ENCODE data around the gene UMODL1.
"Not testable (repeated sequence)": the region's sequence is repeated elsewhere in the genome, so short reads cannot be mapped to it uniquely, and the experiment has no call there.

The UMODL1 gene

DNA sequence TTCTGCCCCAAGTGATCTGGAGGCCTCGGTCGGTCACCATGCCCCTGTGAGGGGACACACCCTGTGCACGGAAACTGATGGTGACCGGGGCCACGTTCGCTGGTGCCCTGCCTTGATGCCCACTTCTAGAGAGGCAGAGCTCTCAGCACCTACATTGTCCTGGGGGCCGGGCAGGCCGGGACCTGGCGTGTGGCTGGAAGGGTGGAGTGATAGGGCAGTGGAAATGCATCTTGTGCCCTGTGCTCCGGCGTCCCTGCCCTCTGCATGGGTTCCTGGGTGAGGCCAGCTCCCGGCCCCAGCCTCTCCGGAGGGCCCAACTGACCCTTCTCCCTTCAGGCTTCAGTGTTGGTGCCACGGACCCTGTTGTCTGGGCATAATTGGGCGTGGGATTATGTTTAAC, 11.0 kb upstream of the UMODL1 start:
- no peak for DNase-seq

DNA sequence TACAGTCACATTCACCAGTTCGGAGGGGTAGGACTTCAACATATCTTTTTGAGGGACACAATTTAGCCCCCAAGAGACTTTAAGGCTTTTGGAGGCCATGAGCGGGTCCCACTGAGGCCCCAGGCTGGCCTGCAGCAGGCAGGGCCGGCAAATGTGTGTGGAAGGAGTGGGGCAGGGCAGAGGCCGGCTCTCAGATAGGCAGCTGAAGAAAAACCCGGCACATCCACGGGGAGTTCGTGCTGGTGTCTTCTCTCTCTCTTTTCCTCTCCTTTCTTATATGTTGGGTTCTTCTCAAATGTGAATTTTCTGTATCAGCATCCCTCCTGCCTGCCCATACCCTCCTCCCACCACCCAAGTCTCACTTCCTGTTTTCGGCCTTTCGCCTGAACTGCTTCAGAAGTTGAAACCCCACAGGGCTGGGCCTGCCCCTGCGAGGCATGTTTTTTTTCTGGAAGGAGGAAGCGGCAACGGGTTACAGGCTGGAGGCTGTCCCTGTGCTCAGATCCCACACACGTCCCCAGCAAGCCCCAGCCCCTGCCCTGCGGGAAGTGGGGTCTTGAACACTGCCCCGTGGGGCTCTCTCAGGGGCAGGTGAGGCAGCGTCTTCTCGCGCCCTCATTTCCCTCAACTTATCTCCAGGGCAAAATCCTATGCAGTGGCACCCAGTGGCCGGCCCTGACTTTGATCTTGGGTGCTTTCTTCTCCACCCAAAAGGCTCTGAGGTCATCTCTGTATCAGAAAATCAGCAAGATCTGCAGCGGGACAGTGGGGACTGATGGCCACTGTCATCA, 9.7 kb upstream of the UMODL1 start:
- DNase-seq = no peak

DNA sequence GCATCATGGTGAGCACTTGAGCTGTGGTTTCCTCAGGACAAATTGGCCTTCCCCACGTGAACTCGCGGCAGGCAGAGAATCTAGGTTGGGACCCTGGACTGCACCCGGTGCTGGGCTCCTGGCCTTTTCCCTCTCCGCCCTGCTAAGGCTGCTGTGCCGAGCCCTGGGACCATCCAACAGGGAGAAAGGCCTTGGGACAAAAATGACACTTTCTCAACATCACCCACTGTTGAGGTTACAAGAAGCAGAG, 9.2 kb upstream of the UMODL1 start:
- no peak for DNase-seq

DNA sequence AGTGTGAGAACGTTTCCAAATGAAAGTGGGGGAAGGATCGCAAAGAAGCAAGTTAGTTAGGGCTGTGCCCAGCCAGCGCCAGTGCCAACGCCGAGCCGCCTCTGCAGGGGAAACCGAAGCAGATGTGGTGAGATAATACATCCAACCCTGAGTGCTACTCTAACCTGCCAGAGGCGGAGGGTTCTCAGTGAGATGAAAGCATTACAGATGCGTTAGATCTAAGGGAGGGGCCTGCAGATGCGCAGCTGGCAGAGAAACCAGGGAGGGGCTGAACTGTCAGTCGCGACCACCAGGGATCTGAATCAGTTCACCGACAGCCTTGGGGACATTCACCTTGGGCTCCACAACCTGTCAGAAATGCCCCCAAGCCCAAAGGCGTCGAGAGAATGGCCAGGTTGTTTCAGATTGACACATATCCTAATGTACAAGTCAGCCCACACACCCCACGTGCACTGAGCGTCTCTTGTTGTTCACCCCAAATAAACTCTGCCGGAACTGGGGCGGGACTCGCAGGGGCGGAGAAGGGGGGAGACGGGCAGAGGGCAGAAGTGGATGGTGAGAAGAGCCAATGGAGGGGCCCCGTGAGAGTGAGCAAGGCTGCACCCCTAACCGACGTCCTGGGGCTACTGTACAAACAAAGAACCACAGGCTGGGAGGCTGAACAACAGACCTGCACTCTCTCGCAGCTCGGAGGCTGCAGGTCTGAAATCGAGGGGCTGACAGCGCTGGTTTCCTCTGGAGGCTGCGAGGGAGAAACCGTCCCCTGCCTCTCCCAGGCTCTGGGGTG, 8.7 kb upstream of the UMODL1 start:
- DNase-seq = no peak

DNA sequence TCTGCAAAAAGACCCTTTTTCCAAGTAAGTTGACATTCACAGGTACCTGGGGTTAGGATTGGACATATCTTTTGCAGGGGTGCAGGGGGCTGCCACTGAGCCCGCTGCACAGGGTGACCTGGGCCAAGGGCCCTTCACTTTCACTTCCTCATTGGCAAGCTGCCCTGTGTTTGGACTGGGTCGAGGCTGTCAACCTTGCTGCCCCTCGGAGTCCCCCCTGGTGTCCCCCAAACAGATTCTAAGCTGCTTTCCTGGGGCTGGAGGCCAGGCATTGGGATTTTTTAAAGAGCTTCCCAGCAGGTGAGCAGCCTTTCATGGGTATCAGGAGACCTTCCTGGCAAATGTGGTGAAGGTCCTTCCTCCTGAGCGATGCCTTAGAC, 7.9 kb upstream of the UMODL1 start:
- DNase-seq = peak; percentile 77

DNA sequence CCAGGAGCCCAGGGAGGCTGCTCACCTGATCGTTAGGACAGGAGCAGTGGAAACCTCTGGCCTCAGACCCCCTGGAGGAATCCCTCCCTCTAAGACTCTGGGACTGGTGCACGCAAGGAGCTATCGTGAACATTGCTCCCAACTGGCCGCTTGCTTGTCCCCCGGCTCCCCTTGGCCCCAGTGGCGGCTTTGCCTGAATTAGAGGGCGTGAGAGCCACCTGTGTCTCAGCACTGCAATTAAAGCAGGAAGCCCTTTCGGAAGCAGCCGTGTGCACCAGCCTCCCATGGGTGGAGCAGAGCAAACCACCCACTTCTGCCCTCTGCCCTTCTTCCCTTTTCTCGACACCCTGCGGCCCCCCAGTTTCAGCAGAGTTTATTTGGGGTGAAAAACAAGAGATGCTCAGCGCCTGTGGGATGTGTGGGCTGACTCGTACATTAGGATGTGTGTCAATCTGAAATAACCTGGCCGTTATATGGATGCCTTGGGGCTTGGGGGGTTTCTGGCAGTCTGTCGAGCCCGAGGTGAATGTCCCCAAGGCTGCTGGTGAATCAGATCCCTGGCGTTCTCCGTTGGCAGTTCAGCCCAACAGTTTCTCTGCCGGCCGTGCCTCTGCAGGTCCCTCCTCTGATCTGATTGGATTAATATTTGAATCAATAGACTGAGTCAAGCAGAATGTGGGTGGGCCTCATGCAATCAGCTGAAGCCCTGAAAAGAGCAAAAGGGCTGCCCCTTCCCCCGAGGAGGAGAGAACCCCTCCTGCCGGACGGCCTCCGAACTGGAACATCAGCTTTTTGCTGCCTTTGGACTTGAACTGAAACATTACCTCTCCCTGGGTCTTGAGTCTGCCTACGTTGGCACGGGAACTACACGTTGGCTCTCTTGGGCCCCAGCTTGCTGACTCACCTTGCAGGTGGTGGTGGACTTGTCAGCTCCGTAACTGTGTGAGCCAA, 7.3 kb upstream of the UMODL1 start:
- DNase-seq = peak; percentile 49

DNA sequence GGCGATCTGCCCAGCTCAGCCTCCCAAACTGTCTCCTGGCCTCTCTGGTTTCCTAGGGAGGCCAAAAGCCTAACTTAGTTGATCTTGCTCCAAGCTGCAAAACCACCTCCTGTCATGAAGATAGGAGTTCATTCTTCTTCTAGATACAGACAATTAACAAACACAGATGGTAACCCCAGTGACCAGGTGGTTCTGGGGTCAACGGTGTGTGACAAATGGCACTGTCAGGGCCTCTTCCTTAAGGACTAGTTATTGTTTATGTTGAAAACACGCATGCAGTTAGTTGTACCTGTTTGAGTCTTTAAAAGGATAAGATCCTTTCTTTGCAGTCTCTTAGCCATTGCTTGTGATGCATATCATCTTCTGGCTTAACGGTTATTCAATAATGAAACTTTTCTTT, 4.6 kb upstream of the UMODL1 start:
- DNase-seq = no peak

DNA sequence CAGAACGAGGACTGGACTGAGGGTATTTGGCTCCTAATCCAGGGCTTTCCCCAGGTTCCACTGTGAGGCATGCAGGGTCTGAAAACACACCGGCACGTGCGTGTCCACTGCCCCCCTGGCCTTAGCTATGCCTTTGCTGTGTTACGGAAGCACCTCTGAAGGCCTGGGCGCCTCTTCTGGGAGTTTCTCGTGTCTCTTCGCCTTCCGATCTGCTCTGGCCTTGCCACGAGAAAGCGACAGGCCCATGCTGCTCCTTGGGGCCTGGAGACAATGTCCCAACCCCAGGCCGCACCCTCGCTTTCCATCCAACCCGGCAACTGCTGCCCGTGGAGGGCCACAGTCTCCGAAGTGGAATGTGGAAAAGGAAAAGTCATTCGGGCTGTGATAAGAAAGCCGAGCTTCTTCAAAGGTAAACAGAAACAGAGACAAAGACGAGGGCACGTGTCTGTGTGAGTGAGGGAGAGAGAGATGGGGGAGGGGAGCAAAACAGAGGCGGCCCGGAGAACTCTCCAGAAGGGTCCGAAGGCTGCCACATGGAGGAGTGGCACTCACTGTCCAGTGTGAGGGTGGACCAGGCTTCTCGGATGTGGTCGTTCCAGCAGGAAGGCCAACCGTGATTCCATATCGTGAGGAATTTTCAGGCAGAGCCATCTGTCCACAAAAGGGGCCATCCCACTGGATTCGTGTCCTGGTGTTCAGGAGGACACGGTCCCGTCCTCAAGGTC, 3.4 kb upstream of the UMODL1 start:
- no peak for DNase-seq

DNA sequence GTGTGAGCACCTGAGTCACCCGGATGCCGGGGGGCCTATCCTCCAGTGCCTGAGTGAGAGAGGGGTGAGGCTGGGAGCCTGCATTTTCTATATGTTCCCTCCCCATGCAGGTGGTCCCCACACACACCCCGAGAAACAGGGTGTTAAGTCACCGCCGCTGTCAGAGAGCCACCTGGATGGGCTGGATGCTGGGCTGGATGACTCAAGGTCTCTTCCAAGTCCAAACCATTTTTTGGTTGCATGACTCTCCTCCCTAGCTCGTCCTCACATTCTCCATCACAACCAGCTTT, 2.9 kb upstream of the UMODL1 start:
- DNase-seq = no peak

DNA sequence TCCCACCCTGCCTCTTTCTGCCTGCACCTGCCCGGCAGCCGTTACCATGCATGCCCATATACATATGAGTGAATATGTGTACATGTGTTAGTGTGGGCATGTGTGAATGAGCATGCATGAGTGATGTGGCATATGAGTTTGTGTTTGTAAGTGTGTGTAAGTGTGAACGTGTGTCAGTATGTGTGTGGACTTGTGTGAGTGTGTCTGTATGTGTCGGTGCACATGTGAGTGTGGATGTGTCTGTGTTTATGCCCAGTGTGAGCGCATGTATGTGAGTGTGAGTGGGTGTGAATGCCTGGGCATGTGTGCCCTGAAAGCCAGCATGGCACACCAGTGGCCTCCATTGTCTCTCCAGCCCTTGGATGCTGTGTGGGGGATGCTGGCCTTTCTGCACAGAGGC, 2.5 kb upstream of the UMODL1 start:
- no peak for DNase-seq

DNA sequence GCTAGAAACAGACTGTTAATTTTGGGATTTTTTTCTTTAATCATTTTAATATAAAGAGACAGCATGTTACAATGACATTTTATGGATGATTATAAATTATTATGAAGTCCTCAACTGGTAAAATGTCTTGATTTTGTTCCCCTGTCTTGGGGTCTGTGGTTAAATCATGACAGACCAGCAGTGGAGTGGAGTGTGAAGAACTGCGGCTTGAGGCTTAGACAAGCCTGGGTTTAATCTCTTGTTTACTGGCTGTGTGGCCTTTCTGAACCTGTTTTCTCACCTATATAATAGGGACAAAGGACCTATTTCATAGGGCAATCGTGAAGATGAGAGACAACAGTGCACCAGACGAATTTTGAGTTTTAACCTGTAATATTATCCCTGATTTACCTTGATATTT, 1.8 kb upstream of the UMODL1 start:
- no peak for DNase-seq

DNA sequence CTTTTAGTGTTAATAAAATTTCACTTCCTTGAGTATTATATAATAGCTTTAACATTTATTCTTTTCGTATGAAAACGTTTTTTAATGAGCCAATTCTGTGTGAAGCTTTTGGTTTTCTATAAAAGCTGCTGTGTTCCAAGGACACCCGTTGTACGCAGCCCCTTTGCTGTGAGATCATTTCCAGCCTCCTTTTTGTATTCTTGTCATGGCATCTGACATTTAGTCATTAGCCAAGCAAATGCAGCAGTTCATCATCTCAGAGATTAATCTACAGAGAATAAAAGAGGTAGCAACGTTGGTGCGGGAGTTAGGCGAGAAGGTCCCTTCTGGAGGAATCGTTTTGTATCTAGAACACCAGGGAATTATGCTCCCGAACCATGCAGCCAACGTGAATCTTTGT, 1.3 kb upstream of the UMODL1 start:
- DNase-seq = no peak

DNA sequence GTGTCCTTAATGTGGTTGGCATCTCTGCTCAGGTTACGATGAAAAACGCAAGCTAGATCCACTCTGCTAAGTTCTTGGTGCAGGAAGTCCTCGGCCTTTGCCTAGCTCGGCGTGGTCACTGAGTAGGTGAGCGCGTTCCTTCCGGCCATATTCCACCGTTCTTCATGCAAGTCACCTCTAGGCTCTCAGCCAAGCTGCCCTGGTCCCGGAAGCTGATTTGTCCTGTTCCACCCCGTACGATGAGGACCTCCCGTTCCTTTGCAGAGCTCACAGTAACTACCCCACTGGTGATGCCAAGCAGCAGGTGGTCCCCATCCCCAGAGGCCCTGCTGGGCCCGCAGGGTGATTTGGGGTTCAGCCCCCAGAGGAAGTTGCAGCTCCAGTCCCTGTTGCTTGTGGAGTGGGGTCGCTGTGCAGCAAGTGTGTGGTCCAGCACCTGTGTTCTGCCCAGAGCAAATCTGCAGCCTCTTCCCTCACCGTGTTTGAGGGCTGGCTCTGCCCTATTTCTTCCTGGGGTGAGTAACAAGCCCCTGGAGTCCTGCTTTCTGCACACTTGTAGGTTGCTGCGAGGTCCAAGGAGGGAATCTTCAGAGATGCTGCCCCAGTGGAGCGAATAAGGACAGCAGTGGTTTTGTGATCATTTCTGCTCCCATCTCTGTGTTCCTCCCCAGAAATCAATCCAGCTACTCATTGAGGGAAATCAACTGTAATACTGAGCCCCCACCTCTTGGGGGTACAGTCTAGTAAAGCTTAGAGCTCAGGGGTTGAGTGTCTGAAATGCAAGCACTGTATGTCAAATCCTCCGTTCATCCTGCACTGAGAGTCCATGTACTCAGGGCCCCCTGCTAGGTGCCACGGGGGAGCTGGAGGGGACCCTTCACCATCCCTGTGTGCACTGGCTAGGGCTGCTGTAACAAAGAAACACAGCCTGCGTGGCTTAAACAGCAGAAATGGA, 2.3 kb downstream of the UMODL1 start:
- DNase-seq = no peak

DNA sequence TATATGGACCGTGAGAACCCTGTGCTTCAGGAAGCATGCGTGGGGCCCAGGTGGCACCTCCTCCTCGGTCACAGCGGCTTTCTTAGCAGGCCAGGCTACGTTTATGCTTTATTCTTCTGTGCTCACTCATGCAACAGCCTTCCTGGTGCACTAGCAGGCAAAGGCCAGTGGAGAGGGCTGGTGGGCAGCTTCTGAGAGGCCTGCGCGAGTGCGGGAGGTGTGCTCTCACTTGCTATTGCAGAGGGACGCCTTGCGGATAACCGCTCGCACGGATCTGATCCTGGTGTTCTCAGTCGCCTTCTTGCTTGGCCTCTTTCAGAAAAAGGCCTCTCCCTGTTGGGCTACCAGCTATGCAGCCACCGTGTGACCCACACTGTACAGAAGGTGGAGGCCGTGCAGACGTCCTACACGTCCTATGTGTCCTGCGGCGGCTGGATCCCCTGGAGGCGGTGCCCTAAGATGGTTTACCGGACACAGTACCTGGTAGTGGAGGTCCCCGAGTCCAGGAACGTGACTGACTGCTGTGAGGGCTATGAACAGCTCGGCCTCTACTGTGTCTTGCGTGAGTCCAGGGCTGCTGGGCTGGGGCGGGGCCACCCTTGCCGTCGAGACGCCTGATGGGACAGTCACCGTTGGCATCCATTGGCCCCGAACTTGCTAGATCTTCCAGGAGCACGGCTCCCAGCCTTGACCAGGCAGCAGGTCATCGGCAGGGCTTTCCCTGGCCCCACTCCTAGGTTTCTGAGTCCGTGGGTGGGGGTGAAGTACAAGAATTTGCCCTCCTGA, 4.8 kb downstream of the UMODL1 start:
- no peak for DNase-seq

DNA sequence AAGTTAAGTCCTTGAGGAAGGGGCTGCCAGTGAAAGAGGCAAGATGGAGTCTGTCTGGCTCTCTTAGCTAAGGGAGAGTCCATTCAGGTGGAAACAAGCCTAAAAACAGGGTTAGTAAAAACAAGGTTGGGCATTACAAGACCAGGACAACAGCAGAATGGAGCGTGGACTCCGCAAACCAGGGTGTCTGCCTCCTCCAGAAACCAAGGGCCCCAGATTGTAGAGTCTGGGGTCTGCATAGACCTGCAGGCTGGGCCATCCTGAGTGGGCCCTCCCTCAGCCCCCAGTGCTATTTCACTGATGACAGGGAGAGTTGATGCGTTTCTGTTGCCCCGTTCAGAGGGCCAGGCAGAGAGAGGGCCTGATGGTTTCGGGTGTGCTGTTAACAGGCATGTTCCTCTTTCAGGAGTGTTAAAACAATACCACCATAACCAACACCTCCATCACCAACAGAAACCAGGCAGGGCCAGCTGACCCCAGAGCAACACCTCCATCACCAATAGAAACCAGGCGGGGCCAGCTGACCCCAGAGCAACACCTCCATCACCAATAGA, 6.6 kb downstream of the UMODL1 start:
- not testable (repeated sequence) for DNase-seq

DNA sequence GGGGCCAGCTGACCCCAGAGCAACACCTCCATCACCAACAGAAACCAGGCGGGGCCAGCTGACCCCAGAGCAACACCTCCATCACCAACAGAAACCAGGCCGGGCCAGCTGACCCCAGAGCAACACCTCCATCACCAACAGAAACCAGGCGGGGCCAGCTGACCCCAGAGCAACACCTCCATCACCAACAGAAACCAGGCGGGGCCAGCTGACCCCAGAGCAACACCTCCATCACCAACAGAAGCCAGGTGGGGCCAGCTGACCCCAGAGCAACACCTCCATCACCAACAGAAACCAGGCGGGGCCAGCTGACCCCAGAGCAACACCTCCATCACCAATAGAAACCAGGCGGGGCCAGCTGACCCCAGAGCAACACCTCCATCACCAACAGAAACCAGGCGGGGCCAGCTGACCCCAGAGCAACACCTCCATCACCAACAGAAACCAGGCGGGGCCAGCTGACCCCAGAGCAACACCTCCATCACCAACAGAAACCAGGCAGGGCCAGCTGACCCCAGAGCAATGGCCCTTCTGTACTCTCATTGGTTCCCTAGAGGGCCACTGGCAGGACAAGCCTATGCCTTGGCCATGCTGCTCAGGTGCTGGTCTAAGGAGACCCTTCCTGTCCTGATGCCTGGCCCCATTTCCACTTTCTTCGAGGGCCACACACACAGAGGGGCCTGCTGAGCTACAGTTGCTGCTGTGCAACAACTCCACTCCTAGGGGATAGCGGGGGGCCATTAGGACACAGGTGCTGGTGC, 7.3 kb downstream of the UMODL1 start:
- DNase-seq = not testable (repeated sequence)

DNA sequence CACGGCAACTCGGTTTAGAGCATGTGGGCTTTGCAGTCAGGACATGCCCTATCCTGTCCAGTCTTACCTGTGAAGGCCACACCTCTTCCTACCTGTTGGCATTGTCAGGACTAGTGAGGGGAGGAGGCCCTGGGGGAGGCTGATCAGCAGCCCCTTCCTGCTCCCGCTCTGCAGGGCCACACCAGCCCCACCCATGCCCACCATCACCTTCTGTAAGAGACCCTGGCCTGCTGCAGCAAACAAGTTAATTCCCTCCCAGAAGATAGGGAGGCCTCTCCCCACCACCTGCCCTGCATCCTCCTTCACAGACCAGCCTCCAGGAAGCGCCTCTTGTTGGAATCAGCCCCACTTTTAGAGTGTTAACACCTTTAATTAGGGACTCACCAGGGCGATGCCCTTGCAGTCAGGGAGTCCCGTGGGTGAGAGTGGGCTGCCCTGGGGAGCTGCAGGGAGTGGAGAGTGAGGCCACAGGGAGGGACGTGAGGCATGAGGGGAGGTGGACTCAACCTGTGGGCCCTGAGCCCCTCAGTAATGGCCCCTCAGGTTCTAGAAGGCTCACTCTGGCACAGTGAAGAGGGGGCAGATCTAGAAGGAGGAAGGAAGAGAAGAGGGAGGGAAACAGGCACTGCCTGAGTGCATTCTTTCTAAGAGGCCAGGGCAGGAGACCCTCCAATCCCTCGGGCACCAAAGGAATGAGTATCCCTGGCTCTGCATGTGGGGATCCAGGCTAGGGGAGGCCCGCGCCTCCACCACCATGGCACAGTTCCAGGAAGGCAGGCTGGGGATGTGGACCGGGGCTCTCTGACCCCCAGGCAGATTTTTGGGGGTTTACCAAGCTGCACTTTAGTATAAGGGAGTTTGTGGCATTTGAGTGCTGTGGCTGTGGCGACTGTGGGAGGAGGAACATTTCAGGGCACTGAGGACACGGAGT, 8.2 kb downstream of the UMODL1 start:
- DNase-seq = no peak

DNA sequence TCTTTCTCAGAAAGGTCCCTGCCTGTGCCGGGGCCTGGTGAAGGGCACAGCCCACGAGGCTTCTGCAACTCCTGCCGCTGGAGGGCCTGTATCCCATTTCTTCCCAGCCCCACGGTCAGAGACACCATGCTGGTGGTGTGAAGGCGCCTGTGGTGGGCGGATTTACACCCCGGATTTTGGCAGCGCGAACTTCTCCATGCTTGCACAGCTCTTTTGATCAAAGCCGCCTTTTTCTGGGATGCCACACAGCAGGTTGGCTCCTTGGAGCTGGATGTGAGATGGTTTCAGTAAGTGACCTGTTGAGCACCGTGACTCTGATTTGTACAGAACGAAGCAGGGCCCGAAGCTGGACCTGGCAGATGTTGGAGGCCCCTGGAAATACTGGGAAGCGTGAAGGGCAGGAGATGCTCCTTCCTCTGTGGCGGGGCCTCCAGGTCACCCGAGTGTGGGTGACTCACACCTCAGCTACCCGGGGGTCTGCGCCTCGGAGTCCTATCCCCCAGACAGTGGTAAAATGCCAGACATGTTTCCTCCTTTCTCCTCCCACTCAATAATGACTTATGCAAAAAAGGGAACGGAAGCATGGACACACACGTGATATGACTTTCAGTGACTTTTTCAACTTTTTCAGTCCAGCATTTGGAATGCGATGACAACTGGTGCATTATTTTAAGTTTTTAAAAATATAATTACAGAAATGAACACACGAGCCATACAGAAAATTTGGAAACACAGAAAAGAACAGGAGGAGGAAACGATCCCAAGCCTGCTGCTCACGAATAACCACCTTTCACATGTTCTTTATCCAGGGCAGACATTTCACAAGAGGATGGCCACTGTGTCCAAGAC, 9.0 kb downstream of the UMODL1 start:
- DNase-seq = no peak
